IMR-90 (cell line): ENCODE measurements around the gene COL25A1.

ENCODE experiments used
- CHD1 ChIP-seq: IDR thresholded peaks from 2 replicates; pipeline ENCODE4 v1.6.1; 2012; ENCODE audit warnings: low read depth, low read length, improper control_type of control experiment
- CTCF ChIP-seq: conservative IDR thresholded peaks from 2 replicates; pipeline ENCODE4 v1.5.1; 2012; ENCODE audit warnings: mild to moderate bottlenecking, low read depth, low read length, improper control_type of control experiment
- RCOR1 ChIP-seq: IDR thresholded peaks from 2 replicates; pipeline ENCODE4 v1.6.1; 2012; ENCODE audit warnings: mild to moderate bottlenecking, low read length, improper control_type of control experiment; ENCODE audit not compliant: insufficient replicate concordance
- USF2 ChIP-seq: fragments of 150-350 bp; IDR thresholded peaks from 2 replicates; pipeline ENCODE4 v1.6.1; 2017; ENCODE audit warnings: mild to moderate bottlenecking, antibody characterized with exemption, low read length, low read depth

GRCh38 chr4:108763226-108763593, 539.2 kb downstream of the COL25A1 start:
- no peak for TF ChIP-seq CTCF
- TF ChIP-seq CHD1: no peak
- TF ChIP-seq USF2: no peak
- no peak for TF ChIP-seq RCOR1
